GM03348 (cell line): ENCODE data around the gene OR10A3.
"Not testable (repeated sequence)": the region's sequence is repeated elsewhere in the genome, so short reads cannot be mapped to it uniquely, and the experiment has no call there.

Source experiments
- DNase-seq: peaks from one replicate; pipeline ENCODE4 v3.0.0; 2012; ENCODE audit warnings: low spot score

The OR10A3 gene, protein sequence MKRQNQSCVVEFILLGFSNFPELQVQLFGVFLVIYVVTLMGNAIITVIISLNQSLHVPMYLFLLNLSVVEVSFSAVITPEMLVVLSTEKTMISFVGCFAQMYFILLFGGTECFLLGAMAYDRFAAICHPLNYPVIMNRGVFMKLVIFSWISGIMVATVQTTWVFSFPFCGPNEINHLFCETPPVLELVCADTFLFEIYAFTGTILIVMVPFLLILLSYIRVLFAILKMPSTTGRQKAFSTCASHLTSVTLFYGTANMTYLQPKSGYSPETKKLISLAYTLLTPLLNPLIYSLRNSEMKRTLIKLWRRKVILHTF

DNA sequence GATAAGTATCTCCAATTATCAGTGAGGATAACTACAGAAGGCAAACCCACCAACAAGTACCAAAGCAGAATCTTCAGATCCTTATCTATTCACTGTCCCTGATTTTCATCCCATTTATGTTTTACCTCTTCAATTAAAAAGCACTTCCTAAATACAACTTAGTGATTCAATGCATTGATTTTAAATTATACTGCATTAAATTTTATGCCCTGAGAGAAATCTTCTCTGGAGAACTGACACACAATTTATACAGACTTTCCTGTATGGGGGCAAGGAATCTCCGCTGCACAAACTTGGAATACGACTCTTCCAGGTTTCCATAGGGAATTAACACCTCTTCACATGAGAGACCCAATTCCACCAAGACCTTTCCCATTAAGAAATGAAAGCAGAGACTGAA lies at the start of gene OR10A3:
Gene OR10A3, minus strand, starts transcription at position 101 of the 400 bp plus-strand sequence. CDS start 2,188 bp downstream, outside the sequence.
- no peak for DNase-seq

DNA sequence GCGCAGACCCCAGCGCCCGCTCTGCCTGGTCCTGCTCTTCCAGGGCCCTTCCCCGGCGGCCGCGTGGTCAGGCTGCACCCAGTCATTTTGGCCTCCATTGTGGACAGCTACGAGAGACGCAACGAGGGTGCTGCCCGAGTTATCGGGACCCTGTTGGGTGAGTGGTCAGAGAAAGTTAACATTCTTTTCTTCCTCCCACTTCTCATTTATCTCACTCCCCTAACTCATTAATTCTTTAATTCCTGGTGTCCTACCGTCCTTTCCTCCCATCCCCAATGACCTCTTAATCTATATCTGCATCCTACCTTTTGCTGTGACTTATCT lies 46.0 kb upstream of the OR10A3 start:
- DNase-seq: not testable (repeated sequence)

DNA sequence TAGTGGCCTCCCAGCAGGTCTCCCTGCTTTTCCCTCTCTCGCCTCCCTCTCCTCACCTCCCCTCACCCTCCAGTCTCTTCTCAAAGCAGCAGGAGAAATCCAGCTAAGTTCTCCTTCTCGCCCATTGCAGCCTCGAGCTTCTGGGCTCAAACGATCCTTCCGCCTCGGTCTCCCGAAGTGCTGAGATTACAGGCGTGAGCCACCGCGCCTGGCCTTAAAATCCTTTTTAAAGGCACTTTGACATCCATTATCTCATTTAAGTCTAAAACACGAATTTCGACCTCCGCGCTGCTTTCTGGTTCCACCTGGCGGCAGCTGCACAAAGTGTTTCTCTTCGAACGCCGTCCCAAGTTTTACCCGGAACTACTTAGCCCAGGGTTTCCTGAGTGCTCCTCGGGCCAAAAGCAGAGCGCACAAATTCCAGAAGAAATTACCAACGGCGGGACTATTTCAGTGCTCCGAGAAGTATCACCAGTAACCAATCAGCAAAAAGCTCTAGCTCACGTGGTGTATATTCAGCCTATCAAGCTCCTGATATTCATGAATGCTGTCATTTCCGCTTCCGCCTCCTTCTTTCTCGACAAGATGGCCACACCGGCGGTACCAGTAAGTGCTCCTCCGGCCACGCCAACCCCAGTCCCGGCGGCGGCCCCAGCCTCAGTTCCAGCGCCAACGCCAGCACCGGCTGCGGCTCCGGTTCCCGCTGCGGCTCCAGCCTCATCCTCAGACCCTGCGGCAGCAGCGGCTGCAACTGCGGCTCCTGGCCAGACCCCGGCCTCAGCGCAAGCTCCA lies 45.5 kb upstream of the OR10A3 start, which contains the start of gene EIF3F:
Gene EIF3F, plus strand, starts transcription at position 570 of the 792 bp plus-strand sequence. Its CDS starts 16 bp downstream, at position 586.
- DNase-seq: peak; percentile 96

DNA sequence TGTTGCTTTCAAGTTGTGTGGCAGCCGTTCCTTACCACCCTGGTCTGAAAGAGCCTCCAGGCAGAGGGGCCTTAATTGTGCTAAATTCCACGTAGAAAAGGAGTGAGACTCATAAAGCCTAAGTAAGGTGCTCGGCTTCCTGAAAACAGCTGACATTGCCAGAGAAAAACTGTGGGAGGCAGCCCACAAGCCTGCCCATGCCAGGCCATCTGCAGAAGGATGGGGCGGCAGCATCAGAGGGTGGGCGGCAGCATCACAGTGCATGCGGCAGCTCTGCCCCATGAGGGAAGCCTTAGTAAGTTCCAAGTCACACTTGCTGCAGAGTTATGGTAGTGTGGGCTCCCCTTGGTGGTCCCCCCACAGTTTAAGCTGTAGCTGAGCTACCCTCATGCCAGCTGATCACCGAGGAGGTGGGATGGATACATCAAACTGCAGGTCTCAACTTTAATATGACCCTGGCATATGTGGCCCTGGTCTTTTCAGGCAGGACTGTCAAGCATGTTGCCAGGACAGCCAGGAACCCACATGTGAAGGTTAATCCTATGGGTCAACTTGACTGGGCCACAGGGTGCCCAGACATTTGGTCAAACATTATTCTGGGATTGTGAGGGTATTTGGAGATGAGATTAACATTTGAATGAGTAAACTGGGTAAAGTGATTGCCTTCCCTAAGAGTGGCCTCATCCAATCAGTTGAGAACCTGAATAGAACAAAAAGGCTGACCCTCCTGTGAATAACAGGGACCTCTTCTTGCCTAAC lies 42.5 kb upstream of the OR10A3 start:
- no peak for DNase-seq

DNA sequence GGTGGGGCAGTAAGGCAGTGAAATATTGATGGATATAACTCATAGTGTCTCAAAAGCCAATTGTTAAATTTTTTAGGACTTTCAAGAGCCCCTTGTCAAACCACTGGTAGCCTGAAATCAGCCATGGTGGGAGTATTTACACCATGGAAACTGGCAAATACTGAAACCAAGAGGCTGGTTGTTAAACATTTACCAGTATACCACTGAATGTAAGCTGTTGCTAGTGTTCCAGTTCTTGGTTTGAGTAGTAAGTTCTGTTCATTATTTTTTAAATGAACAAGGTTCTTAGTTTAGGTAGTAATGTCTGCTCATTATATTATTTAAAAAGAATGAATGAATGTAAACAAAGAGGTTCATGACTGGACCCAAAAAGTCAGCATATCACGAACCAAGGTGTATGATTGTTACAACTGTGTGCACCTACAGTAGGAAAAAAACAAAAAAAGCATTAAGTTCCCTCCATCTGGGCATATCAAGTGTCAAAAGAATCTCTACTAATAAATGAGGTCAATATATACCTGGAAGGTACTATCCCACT lies 41.1 kb upstream of the OR10A3 start:
- DNase-seq: no peak

DNA sequence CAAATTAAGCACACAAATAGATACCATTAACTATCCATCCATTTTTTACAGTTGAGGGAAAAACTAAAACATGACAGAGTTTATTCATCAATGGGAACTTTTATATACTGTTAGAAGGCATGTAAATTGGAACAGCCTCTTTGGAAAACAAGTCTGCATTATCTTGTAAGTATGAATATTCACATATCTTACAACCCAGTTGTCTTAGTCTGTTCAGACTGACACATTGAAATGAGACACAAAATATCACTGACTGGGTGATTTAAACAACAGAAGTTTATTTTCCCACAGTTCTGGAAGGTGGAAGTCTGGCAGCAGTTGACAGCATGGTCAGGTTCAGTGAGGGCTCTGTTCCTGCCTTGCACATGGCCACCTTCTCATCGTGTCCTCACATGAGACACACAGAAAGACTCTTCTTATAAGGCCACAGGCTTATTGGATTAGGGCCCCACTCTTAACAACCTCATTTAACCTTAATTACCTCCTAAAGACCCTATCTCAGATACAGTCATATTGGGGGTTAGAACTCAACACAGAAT lies 40.2 kb upstream of the OR10A3 start:
- no peak for DNase-seq

DNA sequence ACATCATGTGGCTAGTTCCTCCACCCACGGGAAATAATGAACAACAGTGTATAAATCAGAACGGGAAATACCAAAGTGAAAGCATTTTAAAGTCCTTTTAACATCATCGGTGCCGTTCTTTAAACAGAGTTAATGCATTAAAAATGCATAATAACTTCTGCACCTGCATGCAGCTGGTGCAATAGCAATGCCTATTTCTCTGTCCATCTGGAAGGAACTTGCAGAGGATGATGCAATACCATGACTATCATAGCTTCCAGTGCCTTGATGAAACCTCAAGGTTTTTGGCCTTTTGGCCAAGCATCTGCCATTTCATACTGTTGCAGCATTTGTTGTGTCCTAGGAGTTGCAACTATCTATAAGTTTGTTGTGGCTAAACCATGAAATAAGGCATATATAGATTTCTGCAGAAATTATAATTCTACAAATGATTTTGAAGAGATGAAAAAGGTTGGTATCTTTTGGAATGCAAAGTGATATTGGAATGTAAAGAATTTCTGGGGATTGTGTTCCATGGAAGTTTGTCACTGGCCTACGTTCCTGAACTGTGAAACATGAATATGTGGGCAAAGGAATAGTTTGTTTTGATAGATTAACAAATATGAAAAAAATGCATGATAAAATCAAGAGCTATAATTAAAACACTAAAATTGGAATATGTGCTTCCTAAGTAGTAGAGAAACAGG lies 35.9 kb upstream of the OR10A3 start:
- DNase-seq: peak; percentile 64

DNA sequence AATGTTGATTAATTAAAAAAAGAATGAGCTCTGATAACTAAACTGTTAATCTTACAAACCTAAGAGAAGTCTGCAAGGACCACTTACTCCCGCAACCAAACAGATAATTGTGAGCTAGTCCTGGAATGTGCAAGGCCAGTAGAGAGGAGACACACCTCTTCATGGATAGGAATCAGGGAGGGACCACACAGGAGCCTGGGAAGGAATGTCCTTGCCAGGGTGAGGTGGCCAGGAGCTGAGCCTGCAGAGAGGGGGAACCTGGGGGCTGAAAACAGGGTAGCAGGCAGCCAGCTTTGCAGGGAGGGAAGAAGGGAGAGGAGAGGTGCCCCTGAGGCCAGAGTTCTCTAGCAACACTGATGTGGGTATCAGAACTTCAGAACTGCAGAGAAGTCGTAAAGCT lies 33.2 kb upstream of the OR10A3 start:
- DNase-seq: no peak

DNA sequence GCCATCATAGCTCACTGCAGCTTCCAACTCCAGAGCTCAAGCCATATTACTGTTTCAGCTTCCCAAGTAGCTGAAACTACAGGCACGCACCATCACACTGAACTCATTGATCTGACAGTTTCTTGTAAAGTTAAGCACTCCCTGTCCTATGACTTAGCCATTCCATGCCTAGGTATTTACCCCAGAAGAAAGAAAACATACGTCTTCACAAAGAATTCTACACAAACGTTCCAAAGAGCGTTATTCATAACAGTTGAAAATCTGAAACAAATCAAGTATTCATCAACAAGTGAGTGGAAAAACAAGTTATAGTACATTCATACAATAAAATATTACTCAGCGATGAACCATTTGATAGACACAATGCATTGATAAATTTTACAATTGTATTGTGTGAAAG lies 31.5 kb upstream of the OR10A3 start:
- no peak for DNase-seq

DNA sequence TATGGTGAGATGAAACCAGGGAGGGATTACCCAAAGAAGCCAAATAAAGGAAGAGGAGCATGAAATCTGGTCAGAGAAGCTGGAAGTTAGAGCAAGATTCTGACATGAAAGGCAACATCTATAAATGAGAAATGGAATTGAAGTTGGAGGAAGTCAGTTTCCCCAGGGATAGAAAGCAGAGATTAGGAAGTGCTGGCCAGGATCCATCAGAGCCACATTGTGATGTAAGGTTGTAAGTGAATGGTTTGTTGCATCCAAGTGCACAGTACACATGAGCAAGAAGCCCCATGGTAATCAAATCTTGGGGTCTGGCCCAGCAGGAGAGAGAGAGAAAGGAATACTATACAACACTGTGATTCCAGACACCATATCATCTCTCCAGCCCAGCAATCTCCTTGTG lies 30.3 kb upstream of the OR10A3 start:
- no peak for DNase-seq

DNA sequence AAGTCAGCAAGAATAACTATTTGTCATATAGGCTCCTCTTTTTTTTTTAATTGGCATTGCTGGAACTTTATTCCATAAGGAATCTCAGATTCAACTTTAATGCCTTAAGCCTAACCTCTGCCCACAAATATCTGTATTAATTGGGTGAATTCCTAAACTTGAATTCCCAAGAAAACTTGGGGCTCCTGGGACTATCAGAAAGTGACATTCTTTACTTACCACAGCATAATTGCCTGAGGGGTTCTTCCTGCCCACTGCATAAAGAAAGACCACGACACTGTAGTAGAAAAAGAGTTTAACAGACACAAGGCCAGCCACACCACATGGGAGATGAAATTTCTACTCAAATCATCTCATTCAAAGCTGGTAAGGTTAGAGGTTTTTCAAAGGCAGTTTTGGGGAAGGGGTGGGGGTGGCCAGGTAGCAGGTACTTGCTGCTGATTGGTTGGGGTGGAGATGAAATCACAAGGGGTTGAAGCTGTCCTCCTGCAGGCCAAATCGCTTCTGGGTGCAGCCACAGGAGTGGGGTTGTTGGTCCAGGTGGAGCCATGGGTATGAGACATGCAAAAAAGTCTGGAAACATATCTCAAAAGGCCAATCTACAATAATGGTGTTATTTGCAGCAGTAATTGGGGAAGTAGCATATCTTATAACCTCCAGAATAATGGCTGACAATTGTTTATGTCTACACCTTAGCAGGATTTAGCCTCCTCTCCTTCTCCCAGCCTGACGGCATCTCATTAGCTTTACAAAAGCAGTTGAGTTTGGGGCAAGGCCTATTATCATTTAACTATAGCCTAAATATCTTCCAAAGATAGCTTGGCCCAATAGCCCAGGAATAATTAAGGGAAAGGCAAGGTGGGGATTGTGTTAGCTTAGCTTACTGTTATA lies 28.5 kb upstream of the OR10A3 start:
- no peak for DNase-seq

DNA sequence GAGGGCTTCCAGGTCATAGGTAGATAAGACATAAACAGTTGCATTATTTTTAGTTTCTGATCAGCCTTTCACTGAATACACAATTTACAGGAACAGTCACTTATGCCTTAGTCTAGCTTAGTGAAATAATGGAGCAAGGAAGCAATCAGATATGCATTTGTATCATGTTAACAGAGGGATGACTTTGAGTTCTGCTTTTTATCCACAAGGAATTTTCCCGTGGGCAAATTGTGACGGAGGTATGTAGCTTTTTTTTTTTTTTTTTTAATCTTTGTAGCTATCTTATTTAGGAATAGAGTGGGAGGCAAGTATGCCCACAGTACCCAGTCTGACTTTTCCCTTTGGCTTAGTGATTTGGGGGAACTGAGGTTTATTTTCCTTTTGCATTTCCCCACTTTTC lies 27.2 kb upstream of the OR10A3 start:
- no peak for DNase-seq

DNA sequence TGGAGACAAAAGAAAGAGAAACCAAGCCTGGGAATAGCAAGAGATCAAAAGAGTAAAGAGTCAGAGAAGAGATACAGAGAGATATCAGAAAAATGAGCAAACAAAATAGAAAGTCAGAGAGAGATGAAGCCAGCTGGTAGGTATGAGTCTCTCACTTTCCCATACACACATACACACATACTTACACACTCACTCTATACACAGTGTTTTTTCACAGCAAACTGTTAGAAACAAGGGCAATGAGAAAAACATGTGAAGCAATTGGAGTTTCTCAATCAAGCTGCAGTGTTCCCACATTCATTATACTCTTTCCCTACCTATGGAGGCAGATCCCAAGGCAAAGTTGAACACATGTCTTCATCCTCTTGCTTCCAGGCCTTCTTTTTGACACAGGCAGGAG lies 26.3 kb upstream of the OR10A3 start:
- no peak for DNase-seq

DNA sequence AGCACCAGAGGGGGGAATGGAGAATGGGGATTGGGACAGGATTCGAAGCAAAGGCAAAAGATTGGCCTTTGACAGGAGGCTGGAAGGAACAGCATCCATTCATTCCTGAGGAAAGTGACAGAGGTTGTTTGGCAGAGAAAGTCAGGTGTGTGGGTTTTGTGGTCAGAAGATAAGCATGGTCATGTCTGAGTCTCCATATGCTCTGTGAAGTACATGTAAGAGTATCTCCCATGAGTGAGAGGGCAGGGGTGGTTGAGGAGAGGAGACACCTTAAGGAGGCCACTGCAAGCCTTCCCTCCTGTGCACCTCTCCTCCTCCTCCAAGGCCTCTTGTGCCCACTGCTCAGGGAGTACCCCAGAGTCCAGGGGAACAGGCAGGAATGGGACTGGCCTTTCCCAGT lies 25.6 kb upstream of the OR10A3 start:
- no peak for DNase-seq

DNA sequence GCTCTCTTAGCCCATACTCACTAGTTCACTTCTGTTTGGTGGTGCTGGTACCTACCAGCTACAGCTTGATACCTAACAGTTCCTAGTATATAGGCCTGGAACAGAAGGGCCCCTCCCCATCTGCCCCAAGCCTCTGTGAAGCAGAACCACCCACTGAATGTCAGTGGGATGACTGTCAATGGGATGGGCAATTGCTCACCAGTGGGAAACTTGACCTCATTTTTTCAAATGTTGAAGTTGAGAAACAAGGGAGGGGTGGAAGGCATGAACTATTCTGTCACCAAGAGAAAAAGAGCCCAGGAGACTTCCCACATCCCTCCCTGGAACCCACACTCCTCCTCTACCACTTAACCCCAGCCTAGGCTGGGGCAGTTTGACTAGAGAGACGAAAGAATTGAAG lies 23.9 kb upstream of the OR10A3 start, which contains the start of gene NLRP10:
Gene NLRP10, minus strand, starts transcription at position 62 of the 400 bp plus-strand sequence. CDS start 1,952 bp downstream, outside the sequence.
- peak; percentile 84 for DNase-seq

DNA sequence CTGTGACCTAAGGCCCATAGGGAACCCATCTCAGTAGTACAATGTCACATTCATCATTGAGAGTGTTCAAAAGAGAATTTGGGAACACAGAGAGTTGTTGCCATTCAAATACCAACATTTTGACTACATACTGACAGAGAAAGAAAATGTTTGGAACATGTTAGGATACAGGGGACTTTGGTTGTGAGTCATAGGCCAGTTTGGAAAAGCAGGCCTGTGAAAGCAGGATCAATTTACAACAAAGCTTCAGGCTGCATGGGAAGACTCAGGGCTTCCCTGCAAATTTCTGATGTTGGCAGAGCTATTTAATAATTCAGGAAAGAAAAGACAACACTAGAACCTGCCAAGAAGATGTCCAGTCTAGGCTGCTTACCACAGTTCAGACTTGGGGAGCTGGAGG lies 23.4 kb upstream of the OR10A3 start:
- peak; percentile 60 for DNase-seq

DNA sequence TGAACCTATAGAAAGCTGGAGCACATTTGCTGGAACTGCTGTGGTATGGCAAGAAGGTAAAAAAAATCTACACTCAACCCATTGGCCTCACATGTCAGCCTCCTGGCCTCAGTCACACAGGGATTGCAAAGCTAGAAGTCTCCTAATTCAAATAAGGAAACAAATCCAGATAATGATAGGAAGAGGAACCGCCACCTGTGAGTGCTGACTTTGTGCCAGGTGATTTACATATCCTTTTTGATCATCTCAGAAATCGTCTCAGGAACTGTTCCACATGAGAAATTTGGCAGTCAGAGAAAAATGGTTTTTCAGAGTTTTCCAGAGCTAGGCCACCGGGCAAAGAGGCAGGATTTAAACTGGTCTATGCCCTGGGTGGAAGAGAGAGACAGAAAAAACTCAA lies 22.8 kb upstream of the OR10A3 start:
- no peak for DNase-seq

DNA sequence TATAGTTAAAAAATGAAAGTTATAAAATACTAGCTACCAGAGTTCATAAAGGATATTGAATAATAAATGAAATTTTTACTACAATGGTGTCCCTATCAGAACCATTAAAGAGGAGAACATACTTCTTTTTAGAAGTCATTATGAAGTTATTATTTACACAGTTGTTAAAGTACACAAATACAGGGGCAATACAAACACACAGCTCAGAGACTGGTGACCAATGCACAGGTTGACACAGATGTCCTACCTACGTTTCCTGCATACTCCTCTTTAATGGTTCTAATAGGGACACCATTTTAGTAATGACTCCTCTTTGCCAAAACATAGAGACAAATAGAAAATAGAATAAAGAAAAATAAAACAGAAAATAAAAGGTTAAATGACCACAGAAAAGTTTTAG lies 13.7 kb upstream of the OR10A3 start:
- DNase-seq: no peak

DNA sequence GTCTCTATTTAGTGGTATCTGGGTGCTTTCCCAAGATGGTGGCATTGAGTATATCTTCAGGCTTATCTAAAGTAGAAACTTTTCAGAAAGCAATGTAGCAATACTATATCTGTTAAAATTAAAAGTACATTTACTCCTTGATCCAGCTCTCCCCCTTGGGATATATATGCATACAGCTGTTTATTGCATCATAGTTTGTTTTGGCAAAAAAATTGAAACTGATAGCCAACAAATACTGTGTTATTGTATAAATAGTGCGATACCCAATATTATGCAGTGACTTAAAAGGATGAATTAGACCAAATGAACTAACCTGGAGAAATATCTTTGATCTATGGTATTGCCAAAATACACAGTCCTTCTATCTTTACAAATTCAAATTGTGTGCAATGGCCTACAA lies 8.4 kb upstream of the OR10A3 start:
- DNase-seq: no peak

DNA sequence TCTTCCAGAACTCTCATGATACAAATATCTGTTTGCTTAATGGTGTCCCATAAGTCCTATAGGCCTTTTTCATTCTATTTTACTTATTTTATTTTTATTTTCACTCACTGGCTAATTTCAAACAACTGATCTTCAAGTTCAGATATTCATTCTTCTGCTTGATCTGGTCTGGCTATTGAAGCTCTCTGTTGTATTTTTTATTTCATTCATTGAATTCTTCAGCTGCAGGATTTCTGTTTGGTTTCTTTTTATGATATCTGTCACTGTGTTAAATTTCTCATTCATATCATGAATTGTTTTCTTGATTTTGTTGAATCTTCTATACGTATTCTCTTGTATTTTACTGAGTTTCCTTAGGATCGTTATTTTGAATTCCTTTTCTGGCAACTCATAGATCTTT lies 2.6 kb upstream of the OR10A3 start:
- DNase-seq: no peak

DNA sequence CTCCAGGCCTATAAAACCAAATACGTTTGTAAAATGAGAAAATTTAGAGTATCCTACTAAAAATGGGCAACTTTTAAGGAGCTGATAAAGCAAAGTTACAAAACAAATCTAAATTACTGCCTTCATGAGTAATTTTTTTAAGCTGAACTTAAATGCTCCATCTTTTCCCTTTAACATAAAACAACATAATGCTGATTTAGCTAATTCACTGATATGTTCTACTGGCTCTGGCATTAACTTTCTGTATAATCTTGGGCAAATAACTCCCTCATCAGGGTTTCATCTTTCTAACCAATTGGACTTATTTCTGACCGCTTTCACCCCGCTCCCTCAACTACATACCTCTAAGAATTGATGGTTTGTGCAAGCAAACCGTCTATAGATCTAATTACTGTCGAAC lies 362 bp downstream of the OR10A3 start:
- no peak for DNase-seq
